Measurements from ENCODE around the gene LHFPL2. TPM values are rescaled to one million over a fixed set of nuclear protein-coding genes. Genes with fewer than 3 reads are reported as not detected.

The LHFPL2 gene
- total and polyA plus RNA-seq, 9 of the 15 experiments (the other 6 are each of a cell fraction or from before 2014, with no cell fraction given) = 1.0 to 6.6 (median 4.6) TPM

DNA sequence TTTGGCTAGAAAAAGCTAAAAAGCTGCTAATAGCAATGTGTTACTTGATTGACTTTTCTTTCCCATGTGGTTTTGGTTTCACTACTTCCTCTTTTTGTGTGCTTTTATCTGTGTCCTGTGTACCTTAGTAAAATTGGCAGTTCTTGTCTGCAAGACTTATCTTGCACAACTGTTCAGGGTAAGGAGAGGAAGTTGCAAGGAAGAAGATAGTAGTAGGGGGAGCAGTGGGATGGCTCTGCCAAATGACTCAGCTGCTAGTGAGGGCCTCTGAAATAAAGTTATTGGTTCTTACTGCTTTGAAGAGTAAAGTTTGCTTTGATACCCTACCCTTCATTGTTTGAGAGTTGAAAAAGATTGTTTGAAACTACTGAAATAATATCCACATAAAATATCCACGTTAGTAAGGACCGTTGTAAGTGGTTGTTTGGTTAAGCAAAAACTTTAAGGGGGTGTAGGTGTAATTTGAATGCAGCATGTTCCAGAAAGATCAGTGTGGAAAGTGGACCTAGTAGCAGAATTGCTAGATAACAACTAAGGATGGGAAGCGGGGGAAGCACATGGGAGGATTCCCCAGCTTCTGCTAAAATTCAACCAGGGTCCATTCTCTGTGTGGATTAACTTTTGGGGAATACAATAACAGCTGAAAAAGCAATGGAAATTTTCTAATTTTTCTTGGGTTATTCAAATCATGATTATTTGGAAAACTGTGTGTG lies 164.6 kb downstream of the LHFPL2 start (continued):
- peak; percentile 80 for TF ChIP-seq MAFG (tag; conservative IDR thresholded peaks at IDR 0.05)
- TF ChIP-seq SMAD3 (CRISPR knock-in tag; conservative IDR thresholded peaks at IDR 0.05) = 0 out of 2 replicates have a peak, but pooled peaks have one; percentile 51
- no peak for TF ChIP-seq PHB (CRISPR knock-in tag; IDR thresholded peaks at IDR 0.05)
- TF ChIP-seq TGIF2 (CRISPR knock-in tag; IDR thresholded peaks at IDR 0.05) = no peak
- TF ChIP-seq SMC3 (conservative IDR thresholded peaks at IDR 0.05; ENCODE audit: insufficient read depth, low read depth, low read length) = no peak
- TF ChIP-seq, protein P1, sequence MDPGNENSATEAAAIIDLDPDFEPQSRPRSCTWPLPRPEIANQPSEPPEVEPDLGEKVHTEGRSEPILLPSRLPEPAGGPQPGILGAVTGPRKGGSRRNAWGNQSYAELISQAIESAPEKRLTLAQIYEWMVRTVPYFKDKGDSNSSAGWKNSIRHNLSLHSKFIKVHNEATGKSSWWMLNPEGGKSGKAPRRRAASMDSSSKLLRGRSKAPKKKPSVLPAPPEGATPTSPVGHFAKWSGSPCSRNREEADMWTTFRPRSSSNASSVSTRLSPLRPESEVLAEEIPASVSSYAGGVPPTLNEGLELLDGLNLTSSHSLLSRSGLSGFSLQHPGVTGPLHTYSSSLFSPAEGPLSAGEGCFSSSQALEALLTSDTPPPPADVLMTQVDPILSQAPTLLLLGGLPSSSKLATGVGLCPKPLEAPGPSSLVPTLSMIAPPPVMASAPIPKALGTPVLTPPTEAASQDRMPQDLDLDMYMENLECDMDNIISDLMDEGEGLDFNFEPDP (CRISPR knock-in tag; IDR thresholded peaks at IDR 0.05) = no peak
- TF ChIP-seq BDP1 (IDR thresholded peaks at IDR 0.05; ENCODE audit: insufficient read depth, insufficient read length) = no peak
- no peak for TF ChIP-seq TEAD2 (tag; IDR thresholded peaks at IDR 0.05)
- no peak for TF ChIP-seq TAF1 (IDR thresholded peaks at IDR 0.05; ENCODE audit: control insufficient read depth, extremely low read depth, insufficient read depth, low read length, severe bottlenecking)
- TF ChIP-seq TRIM24 (IDR thresholded peaks at IDR 0.05) = peak; percentile 92 to 96
- peak; percentile 83 for TF ChIP-seq STAT5A (IDR thresholded peaks at IDR 0.05; ENCODE audit: borderline replicate concordance, low read length)
- no peak for TF ChIP-seq ZNF444 (CRISPR knock-in tag; IDR thresholded peaks at IDR 0.05)
- TF ChIP-seq, protein P2, sequence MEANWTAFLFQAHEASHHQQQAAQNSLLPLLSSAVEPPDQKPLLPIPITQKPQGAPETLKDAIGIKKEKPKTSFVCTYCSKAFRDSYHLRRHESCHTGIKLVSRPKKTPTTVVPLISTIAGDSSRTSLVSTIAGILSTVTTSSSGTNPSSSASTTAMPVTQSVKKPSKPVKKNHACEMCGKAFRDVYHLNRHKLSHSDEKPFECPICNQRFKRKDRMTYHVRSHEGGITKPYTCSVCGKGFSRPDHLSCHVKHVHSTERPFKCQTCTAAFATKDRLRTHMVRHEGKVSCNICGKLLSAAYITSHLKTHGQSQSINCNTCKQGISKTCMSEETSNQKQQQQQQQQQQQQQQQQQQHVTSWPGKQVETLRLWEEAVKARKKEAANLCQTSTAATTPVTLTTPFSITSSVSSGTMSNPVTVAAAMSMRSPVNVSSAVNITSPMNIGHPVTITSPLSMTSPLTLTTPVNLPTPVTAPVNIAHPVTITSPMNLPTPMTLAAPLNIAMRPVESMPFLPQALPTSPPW (CRISPR knock-in tag; IDR thresholded peaks at IDR 0.05) = peak; percentile 89
- TF ChIP-seq, protein P3, sequence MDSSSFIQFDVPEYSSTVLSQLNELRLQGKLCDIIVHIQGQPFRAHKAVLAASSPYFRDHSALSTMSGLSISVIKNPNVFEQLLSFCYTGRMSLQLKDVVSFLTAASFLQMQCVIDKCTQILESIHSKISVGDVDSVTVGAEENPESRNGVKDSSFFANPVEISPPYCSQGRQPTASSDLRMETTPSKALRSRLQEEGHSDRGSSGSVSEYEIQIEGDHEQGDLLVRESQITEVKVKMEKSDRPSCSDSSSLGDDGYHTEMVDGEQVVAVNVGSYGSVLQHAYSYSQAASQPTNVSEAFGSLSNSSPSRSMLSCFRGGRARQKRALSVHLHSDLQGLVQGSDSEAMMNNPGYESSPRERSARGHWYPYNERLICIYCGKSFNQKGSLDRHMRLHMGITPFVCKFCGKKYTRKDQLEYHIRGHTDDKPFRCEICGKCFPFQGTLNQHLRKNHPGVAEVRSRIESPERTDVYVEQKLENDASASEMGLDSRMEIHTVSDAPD (CRISPR knock-in tag; IDR thresholded peaks at IDR 0.05) = no peak
- TF ChIP-seq RBM34 (IDR thresholded peaks at IDR 0.05; ENCODE audit: borderline replicate concordance, insufficient read depth, low read length) = no peak
- TF ChIP-seq MTA2 (IDR thresholded peaks at IDR 0.05; ENCODE audit: low read depth) = peak; percentile 79
- TF ChIP-seq GTF2A2 (tag; IDR thresholded peaks at IDR 0.05) = no peak
- no peak for TF ChIP-seq ZFP30 (CRISPR knock-in tag; IDR thresholded peaks at IDR 0.05; ENCODE audit: borderline replicate concordance)
- no peak for TF ChIP-seq CHD4 (IDR thresholded peaks at IDR 0.05; ENCODE audit: insufficient read depth, insufficient replicate concordance, low read depth, low read length, poor library complexity, severe bottlenecking)
- peak; percentile 84 for TF ChIP-seq ETV5 (CRISPR knock-in tag; IDR thresholded peaks at IDR 0.05; ENCODE audit: low read depth)
- TF ChIP-seq ZNF165 (CRISPR knock-in tag; IDR thresholded peaks at IDR 0.05; ENCODE audit: borderline replicate concordance) = no peak
- TF ChIP-seq PHF20 (IDR thresholded peaks at IDR 0.05; ENCODE audit: partially characterized antibody) = no peak
- no peak for TF ChIP-seq ZNF277 (CRISPR knock-in tag; IDR thresholded peaks at IDR 0.05; ENCODE audit: borderline replicate concordance)
- no peak for TF ChIP-seq SNAPC5 (CRISPR knock-in tag; IDR thresholded peaks at IDR 0.05)

All from K562 (cell line).